Inflammatory macrophage treated with lipopolysaccharide for 4 hours (primary cell): ENCODE measurements around the gene CCRL2.
"Not testable (repeated sequence)": the region's sequence is repeated elsewhere in the genome, so short reads cannot be mapped to it uniquely, and the experiment has no call there.

Source experiments
- DNase-seq: peaks from one replicate; pipeline ENCODE4 v3.0.0-alpha.2; 2020

CCRL2 gene

GRCh38 chr3:46429671-46430070 lies 22.6 kb downstream of the CCRL2 start:
- DNase-seq = no peak

- not testable (repeated sequence) for DNase-seq
These were observed 23.8 kb downstream of the CCRL2 start for GRCh38 chr3:46430879-46431278.

GRCh38 chr3:46431905-46432304 lies 24.8 kb downstream of the CCRL2 start:
- not testable (repeated sequence) for DNase-seq

GRCh38 chr3:46433118-46433517 lies 26.1 kb downstream of the CCRL2 start:
- DNase-seq = not testable (repeated sequence)

GRCh38 chr3:46433841-46434240 lies 26.8 kb downstream of the CCRL2 start:
- no peak for DNase-seq

- no peak for DNase-seq
These were observed 28.1 kb downstream of the CCRL2 start for GRCh38 chr3:46435081-46435726.

- DNase-seq = peak; percentile 30
These were observed 31.8 kb downstream of the CCRL2 start for GRCh38 chr3:46438831-46439230.

GRCh38 chr3:46440531-46441294 lies 33.7 kb downstream of the CCRL2 start:
- DNase-seq = peak; percentile 93

GRCh38 chr3:46442576-46443530 lies 35.8 kb downstream of the CCRL2 start:
- DNase-seq = peak; percentile 80

- DNase-seq = peak; percentile 63
These were observed 40.3 kb downstream of the CCRL2 start for GRCh38 chr3:46447228-46447985.

- no peak for DNase-seq
These were observed 41.7 kb downstream of the CCRL2 start for GRCh38 chr3:46448721-46449120.

- DNase-seq = peak; percentile 20
These were observed 42.9 kb downstream of the CCRL2 start for GRCh38 chr3:46449755-46450552.

- no peak for DNase-seq
These were observed 46.6 kb downstream of the CCRL2 start for GRCh38 chr3:46453526-46454208.

GRCh38 chr3:46454209-46454595 lies 47.1 kb downstream of the CCRL2 start:
- DNase-seq = no peak

GRCh38 chr3:46454606-46455005 lies 47.5 kb downstream of the CCRL2 start:
- DNase-seq = no peak

- DNase-seq = no peak
These were observed 48.4 kb downstream of the CCRL2 start for GRCh38 chr3:46455231-46456115.

- DNase-seq = no peak
These were observed 49.1 kb downstream of the CCRL2 start for GRCh38 chr3:46456118-46456517.
